Neural progenitor cell (in vitro differentiated cells): ENCODE measurements around the gene CAMK2D.

Experiments
- EZH2 ChIP-seq: fragments of 200-600 bp; sonication (generic); IDR thresholded peaks from 2 replicates; pipeline ENCODE4 v1.6.1; 2017; ENCODE audit warnings: antibody characterized with exemption, mild to moderate bottlenecking, moderate library complexity
- TF ChIP-seq, protein P1 (sequence below): fragments of 200-600 bp; sonication (generic); IDR thresholded peaks from 2 replicates; pipeline ENCODE4 v1.5.1; 2017; ENCODE audit warnings: antibody characterized with exemption, mild to moderate bottlenecking

DNA sequence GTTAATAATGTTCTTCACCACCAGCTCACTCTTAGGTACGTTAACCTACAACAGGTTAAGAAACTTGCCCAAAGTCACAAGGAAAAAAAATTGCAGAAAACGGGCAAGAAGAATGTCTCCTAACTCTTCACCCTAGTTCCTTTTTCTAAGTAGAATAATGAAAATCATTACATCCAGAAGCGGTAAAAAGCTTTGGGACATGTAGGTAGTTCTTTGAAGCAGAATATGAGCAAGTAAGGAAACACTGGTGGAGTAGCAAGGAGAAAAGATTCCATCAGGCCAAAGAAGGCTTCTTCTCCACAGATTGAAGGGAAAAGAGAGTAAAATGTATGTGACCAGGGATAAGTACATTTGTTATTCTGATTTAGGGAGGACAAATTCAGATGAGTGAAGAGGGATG, 4.1 kb downstream of the CAMK2D start:
- TF ChIP-seq EZH2: no peak
- TF ChIP-seq, protein P1, sequence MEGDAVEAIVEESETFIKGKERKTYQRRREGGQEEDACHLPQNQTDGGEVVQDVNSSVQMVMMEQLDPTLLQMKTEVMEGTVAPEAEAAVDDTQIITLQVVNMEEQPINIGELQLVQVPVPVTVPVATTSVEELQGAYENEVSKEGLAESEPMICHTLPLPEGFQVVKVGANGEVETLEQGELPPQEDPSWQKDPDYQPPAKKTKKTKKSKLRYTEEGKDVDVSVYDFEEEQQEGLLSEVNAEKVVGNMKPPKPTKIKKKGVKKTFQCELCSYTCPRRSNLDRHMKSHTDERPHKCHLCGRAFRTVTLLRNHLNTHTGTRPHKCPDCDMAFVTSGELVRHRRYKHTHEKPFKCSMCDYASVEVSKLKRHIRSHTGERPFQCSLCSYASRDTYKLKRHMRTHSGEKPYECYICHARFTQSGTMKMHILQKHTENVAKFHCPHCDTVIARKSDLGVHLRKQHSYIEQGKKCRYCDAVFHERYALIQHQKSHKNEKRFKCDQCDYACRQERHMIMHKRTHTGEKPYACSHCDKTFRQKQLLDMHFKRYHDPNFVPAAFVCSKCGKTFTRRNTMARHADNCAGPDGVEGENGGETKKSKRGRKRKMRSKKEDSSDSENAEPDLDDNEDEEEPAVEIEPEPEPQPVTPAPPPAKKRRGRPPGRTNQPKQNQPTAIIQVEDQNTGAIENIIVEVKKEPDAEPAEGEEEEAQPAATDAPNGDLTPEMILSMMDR: no peak
